CD14-positive monocyte (primary cell): ENCODE data around the gene RRAD. TPM values are rescaled to one million over a fixed set of nuclear protein-coding genes. Genes with fewer than 3 reads are reported as not detected.

ENCODE experiments used
- DNase-seq, 3 donors: peaks; one replicate each; pipeline ENCODE4 v3.0.0-alpha.2; 2011 to 2022
- H2AFZ ChIP-seq: 2 replicates; pipeline ENCODE4 v1.6.0; 2012; ENCODE audit warnings: mild to moderate bottlenecking, low read depth, low read length, inconsistent platforms; ENCODE audit not compliant: insufficient read depth, poor library complexity, severe bottlenecking
- H3K27ac ChIP-seq, 2 donors: 1 replicate in 1 of 2; 2 replicates in 1 of 2; pipeline ENCODE4 v1.5.1; 2012 to 2013; ENCODE audit warnings: low read length in 2 of 2, control low read depth in 1 of 2, inconsistent platforms in 1 of 2, low read depth in 1 of 2, mild to moderate bottlenecking in 1 of 2
- H3K27me3 ChIP-seq, 2 donors: one replicate each; pipeline versions ENCODE4 v1.6.0 to v1.6.1; 2011 to 2013; ENCODE audit warnings: low read length in 2 of 2; ENCODE audit not compliant: control insufficient read depth in 2 of 2, insufficient read depth in 2 of 2
- H3K36me3 ChIP-seq, 2 donors: replicated peaks in 1 of 2; 1 replicate in 1 of 2; 2 replicates in 1 of 2; pipeline versions ENCODE4 v1.5.1 to v1.6.1; 2012 to 2013; ENCODE audit warnings: low read length in 2 of 2, control low read depth in 1 of 2, inconsistent platforms in 1 of 2, mild to moderate bottlenecking in 1 of 2; ENCODE audit not compliant: insufficient read depth in 2 of 2, control insufficient read depth in 1 of 2
- H3K4me1 ChIP-seq, 2 donors: 1 replicate in 1 of 2; 2 replicates in 1 of 2; pipeline versions ENCODE4 v1.5.1 to v1.6.1; 2012 to 2013; ENCODE audit warnings: low read length in 2 of 2, control low read depth in 1 of 2, inconsistent platforms in 1 of 2, mild to moderate bottlenecking in 1 of 2, moderate library complexity in 1 of 2; ENCODE audit not compliant: insufficient read depth in 2 of 2, control insufficient read depth in 1 of 2
- H3K4me2 ChIP-seq: replicated peaks from 2 replicates; pipeline ENCODE3; 2012; ENCODE audit warnings: low read length, moderate library complexity, mild to moderate bottlenecking; ENCODE audit not compliant: poor library complexity, severe bottlenecking; ENCODE audit errors: extremely low read depth
- H3K4me3 ChIP-seq, 3 experiments: fragments of 200-600 bp in 1 of 3; sonication (generic) in 1 of 3; replicated peaks in 1 of 3; 1 replicate in 2 of 3; 2 replicates in 1 of 3; pipeline ENCODE4 v1.5.1; 2011 to 2013; ENCODE audit warnings: low read length in 3 of 3, mild to moderate bottlenecking in 3 of 3, control low read depth in 2 of 3, low read depth in 2 of 3, inconsistent platforms in 1 of 3, moderate library complexity in 1 of 3
- H3K79me2 ChIP-seq: 2 replicates; pipeline ENCODE4 v1.6.0; 2012; ENCODE audit warnings: mild to moderate bottlenecking, control low read depth, inconsistent platforms, low read length, moderate library complexity; ENCODE audit not compliant: insufficient read depth
- H3K9ac ChIP-seq: 2 replicates; pipeline ENCODE4 v1.6.0; 2017; ENCODE audit warnings: low read length, mild to moderate bottlenecking; ENCODE audit not compliant: insufficient read depth, poor library complexity, severe bottlenecking
- H3K9me3 ChIP-seq, 2 donors: replicated peaks in 1 of 2; 1 replicate in 1 of 2; 2 replicates in 1 of 2; pipeline versions ENCODE4 v1.5.1 to v1.6.1; 2012 to 2013; ENCODE audit warnings: low read length in 2 of 2, control low read depth in 1 of 2; ENCODE audit not compliant: control insufficient read depth in 1 of 2, insufficient read depth in 1 of 2
- H4K20me1 ChIP-seq: 2 replicates; pipeline ENCODE4 v1.6.0; 2012; ENCODE audit warnings: mild to moderate bottlenecking, low read length, control low read depth, moderate library complexity; ENCODE audit not compliant: insufficient read depth
- H3K27ac Mint-ChIP-seq, 7 donors: one replicate each; pipeline ENCODE4 v1.8.0; 2020; ENCODE audit warnings: mild to moderate bottlenecking in 7 of 7, mixed read lengths in 7 of 7, moderate library complexity in 6 of 7, inconsistent platforms in 2 of 7
- H3K27me3 Mint-ChIP-seq, 3 donors: one replicate each; pipeline ENCODE4 v1.8.0; 2021 to 2022; ENCODE audit warnings: low read depth in 3 of 3, mild to moderate bottlenecking in 3 of 3, mixed read lengths in 3 of 3, moderate library complexity in 3 of 3, inconsistent platforms in 1 of 3
- H3K36me3 Mint-ChIP-seq, 2 donors: one replicate each; pipeline ENCODE4 v1.8.0; 2020; ENCODE audit warnings: mixed read lengths in 2 of 2, inconsistent platforms in 1 of 2, mild to moderate bottlenecking in 1 of 2
- H3K4me1 Mint-ChIP-seq: one replicate; pipeline ENCODE4 v1.8.0; 2020; ENCODE audit warnings: mild to moderate bottlenecking, mixed read lengths
- H3K4me3 Mint-ChIP-seq, 2 donors: one replicate each; pipeline ENCODE4 v1.8.0; 2020; ENCODE audit warnings: mild to moderate bottlenecking in 2 of 2, mixed read lengths in 2 of 2, moderate library complexity in 1 of 2
- H3K9me3 Mint-ChIP-seq, 7 donors: one replicate each; pipeline ENCODE4 v1.8.0; 2020 to 2022; ENCODE audit warnings: mixed read lengths in 7 of 7, mild to moderate bottlenecking in 6 of 7, moderate library complexity in 6 of 7, inconsistent platforms in 2 of 7
- WGBS: methylation state at CpG from one replicate; pipeline ENCODE4 v1.1.5; 2013; ENCODE audit warnings: missing lambda C conversion rate; ENCODE audit not compliant: insufficient coverage; 5-methylcytosine and 5-hydroxymethylcytosine counted together
- intact Hi-C, 2 donors: fragments of 100-400 bp; cut with micrococcal nuclease; formaldehyde crosslinking; loops; one replicate each; pipeline versions ENCODE4 v1.15.0 to v1.15.1; 2023
- polyA plus RNA-seq, 3 donors: library from polyadenylated mRNA; depleted of rRNA in 1 of 3; unstranded in 2 of 3; stranded (reverse) in 1 of 3; fragments of 300-500 nt in 2 of 3; fragments of >200 nt in 1 of 3; fragmentation: Illumina TruSeq in 2 of 3; gene quantifications; 1 replicate in 2 of 3; 2 replicates in 1 of 3; pipeline ENCODE4 v1.2.3, GENCODE V29; 2012 to 2021
- TF ChIP-seq, protein P1 (sequence below): fragments of 200-600 bp; IDR thresholded peaks from one replicate; pipeline ENCODE4 v1.8.0; 2022; ENCODE audit warnings: antibody characterized with exemption, mild to moderate bottlenecking

RRAD gene
- polyA plus RNA-seq, 3 donors, result 0.42 to 1.9 (median 0.55) TPM

DNA sequence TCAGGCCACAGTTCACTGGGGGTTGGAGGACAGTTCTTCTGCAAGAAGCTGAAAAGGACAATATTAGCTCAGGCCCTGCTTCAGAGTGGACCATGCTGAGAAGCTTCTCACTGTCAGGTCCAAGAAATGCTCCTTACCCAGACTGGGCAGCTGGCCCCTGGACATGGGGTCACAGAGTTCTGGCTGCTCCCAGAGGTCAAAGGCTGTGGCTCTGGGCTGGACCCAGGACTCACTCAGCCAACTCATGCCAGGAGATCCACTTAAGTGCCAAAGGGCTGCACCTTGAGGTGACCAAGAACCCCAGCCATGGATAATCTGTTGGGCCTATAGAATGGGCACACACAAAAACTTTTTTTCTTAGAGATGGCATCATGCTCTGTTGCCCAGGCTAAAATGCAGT lies 14.0 kb upstream of the RRAD start:
- no peak overlapping the region for H2AFZ ChIP-seq
- H3K27me3 Mint-ChIP-seq, result peaks cover 0 to 2% (median 0%) of the 10 kb centered on the region in 3 donors
- TF ChIP-seq, protein P1, sequence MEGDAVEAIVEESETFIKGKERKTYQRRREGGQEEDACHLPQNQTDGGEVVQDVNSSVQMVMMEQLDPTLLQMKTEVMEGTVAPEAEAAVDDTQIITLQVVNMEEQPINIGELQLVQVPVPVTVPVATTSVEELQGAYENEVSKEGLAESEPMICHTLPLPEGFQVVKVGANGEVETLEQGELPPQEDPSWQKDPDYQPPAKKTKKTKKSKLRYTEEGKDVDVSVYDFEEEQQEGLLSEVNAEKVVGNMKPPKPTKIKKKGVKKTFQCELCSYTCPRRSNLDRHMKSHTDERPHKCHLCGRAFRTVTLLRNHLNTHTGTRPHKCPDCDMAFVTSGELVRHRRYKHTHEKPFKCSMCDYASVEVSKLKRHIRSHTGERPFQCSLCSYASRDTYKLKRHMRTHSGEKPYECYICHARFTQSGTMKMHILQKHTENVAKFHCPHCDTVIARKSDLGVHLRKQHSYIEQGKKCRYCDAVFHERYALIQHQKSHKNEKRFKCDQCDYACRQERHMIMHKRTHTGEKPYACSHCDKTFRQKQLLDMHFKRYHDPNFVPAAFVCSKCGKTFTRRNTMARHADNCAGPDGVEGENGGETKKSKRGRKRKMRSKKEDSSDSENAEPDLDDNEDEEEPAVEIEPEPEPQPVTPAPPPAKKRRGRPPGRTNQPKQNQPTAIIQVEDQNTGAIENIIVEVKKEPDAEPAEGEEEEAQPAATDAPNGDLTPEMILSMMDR, result no peak
- H3K27ac Mint-ChIP-seq, result no peak overlapping the region
- H3K9ac ChIP-seq, result no peak overlapping the region
- peaks cover 76% of the 10 kb centered on the region for H4K20me1 ChIP-seq
- no peak overlapping the region for H3K4me3 Mint-ChIP-seq
- H3K36me3 ChIP-seq, result peaks cover 65 to 71% of the 10 kb centered on the region in 2 donors
- no peaks in the 10 kb centered on the region for H3K27me3 ChIP-seq
- intact Hi-C loops, result no loop called here
- H3K4me3 ChIP-seq, result no peak overlapping the region
- peaks cover 29% of the 10 kb centered on the region for H3K4me1 Mint-ChIP-seq
- peaks cover 37% of the 10 kb centered on the region for H3K79me2 ChIP-seq
- DNase-seq, result no peak
- H3K4me2 ChIP-seq, result no peak overlapping the region
- H3K4me1 ChIP-seq, result peaks cover 16 to 21% of the 10 kb centered on the region in 2 donors
- H3K27ac ChIP-seq, result peak overlapping the region in 1 of 2 donors; percentile 5
- no peaks in the 10 kb centered on the region for H3K9me3 ChIP-seq
- H3K9me3 Mint-ChIP-seq, result peaks cover 0 to 2% (median 0%) of the 10 kb centered on the region in 7 donors
- peaks cover 67 to 76% of the 10 kb centered on the region in 2 donors for H3K36me3 Mint-ChIP-seq

DNA sequence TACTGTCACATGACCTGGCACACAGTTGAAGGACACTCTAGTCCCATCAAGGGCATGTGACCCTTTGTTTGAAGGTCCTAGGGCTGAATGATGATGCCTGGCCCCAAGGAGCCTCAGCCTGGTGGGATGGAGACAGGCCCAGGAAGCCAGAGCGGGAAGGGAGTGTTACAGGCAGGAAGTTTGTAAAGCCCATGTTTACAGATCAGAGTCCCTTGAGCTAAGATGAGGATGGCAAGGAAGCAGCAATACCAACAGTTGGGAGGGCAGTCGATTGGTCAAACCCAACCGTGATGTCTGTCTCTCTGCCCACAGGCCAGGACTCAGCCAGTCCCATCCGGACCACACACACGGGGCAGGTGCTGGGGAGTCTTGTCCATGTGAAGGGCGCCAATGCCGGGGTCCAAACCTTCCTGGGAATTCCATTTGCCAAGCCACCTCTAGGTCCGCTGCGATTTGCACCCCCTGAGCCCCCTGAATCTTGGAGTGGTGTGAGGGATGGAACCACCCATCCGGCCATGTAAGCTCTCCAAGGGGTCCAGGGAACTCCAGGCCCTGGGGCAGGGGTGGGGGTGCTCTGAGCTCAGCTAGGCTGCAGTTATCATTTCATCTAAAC lies 12.5 kb upstream of the RRAD start:
- Histone ChIP-seq H3K4me3 (no peak overlapping the region), H3K4me2 (no peak overlapping the region), H2AFZ (no peak overlapping the region), H3K4me1 (peaks cover 24 to 34% of the 10 kb centered on the region in 2 donors), H3K27ac (no peak overlapping the region), H3K9ac (no peak overlapping the region), H3K9me3 (no peaks in the 10 kb centered on the region), H4K20me1 (peaks cover 64% of the 10 kb centered on the region), H3K36me3 (peaks cover 54 to 58% of the 10 kb centered on the region in 2 donors), H3K79me2 (peaks cover 53% of the 10 kb centered on the region), H3K27me3 (no peaks in the 10 kb centered on the region)
- no peak overlapping the region for H3K4me3 Mint-ChIP-seq
- 95% methylated on average over 7 of the region's 10 CpGs for WGBS
- intact Hi-C loops, result no loop called here
- TF ChIP-seq, protein P1, result no peak
- peaks cover 0 to 2% (median 0%) of the 10 kb centered on the region in 7 donors for H3K9me3 Mint-ChIP-seq
- H3K27me3 Mint-ChIP-seq, result peaks cover 0 to 2% (median under 1%) of the 10 kb centered on the region in 3 donors
- no peak for DNase-seq
- H3K27ac Mint-ChIP-seq, result no peak overlapping the region
- peaks cover 42% of the 10 kb centered on the region for H3K4me1 Mint-ChIP-seq
- H3K36me3 Mint-ChIP-seq, result peaks cover 58 to 67% of the 10 kb centered on the region in 2 donors
